ENCODE results near the gene ZNF8. TPM values are rescaled to one million over a fixed set of nuclear protein-coding genes. Genes with fewer than 3 reads are reported as not detected.

Gene ZNF8
- total and polyA plus RNA-seq, 2 donors (not counting 1 experiment from before 2014, with no cell fraction given): 3.4 to 8.0 TPM

DNA sequence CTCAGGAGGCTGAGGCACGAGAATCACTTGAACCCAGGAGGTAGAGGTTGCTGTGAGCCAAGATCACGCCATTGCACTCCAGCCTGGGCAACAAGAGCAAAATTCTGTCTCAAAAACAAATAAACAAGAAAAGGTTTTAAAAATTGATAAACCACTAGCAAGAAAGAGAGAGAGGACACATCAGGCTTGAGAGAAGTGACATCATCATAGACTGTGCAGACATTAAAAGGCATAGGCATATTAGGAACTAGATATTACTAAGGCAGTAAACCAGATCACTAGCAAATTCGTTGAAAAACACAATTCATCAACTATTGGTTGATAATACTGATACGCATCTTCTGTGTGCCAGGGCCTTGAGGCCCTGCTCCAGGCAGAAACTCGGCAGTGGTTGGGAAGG, 66.8 kb downstream of the ZNF8 start:
- Histone ChIP-seq H3K27ac (ENCODE audit: low read length in 2 of 2) (no peak overlapping the region), H3K36me3 (replicated peaks in 1 of 2; ENCODE audit: control extremely low read depth in 1 of 2, control insufficient read depth in 1 of 2, extremely low read depth in 1 of 2, insufficient read depth in 2 of 2, low read length in 1 of 2) (no peaks in the 10 kb centered on the region), H3K4me1 (ENCODE audit: control insufficient read depth in 2 of 2, insufficient read depth in 2 of 2, low read length in 2 of 2) (peaks cover 16 to 28% of the 10 kb centered on the region in 2 donors), H3K9me3 (ENCODE audit: control extremely low read depth in 1 of 3, control insufficient read depth in 2 of 3, insufficient read depth in 1 of 3, low read length in 2 of 3) (peaks cover 0 to 8% (median 0%) of the 10 kb centered on the region in 3 donors), H3K27me3 (replicated peaks in 1 of 4; ENCODE audit: control extremely low read depth in 1 of 4, control insufficient read depth in 3 of 4, insufficient read depth in 4 of 4, low read length in 3 of 4) (no peaks in the 10 kb centered on the region), H3K79me2 (ENCODE audit: control insufficient read depth, insufficient read depth, low read length) (peaks cover 6% of the 10 kb centered on the region), H3K4me3 (ENCODE audit: control extremely low read depth in 1 of 5, extremely low read depth in 1 of 5, insufficient read depth in 1 of 5, low read depth in 2 of 5, low read length in 4 of 5) (no peak overlapping the region), H3K9ac (ENCODE audit: low read length) (no peak overlapping the region), H3K4me2 (replicated peaks; ENCODE audit: low read depth, low read length, poor library complexity, severe bottlenecking) (no peak overlapping the region), H4K20me1 (ENCODE audit: control insufficient read depth, insufficient read depth, low read length, poor library complexity, severe bottlenecking) (peaks cover under 1% of the 10 kb centered on the region), H2AFZ (ENCODE audit: insufficient read depth, low read depth, low read length, poor library complexity, severe bottlenecking) (no peak overlapping the region)
- peak overlapping the region; percentile 96 for H3K4me3 Mint-ChIP-seq
- ATAC-seq (ENCODE audit: low read depth) (no peak), DNase-seq (no peak)
- intact Hi-C loops (cut with micrococcal nuclease): loop anchor here (5.0 kb wide), 1 partner anchor 62 kb away; the partner anchor contains the start of gene ZNF584
- ChIA-PET POLR2A (no interaction called here), CTCF (no interaction called here)
- H3K27ac Mint-ChIP-seq: peak overlapping the region; percentile 71
- TF ChIP-seq EZH2 (IDR thresholded peaks at IDR 0.05; ENCODE audit: borderline replicate concordance, insufficient read depth, low read depth, low read length, poor library complexity, severe bottlenecking): no peak
- no peak for TF ChIP-seq CTCF (IDR thresholded peaks at IDR 0.05)
- peaks cover 27% of the 10 kb centered on the region for H3K4me1 Mint-ChIP-seq
- WGBS (ENCODE audit: insufficient coverage): 100% methylated on average over 2 of the region's 5 CpGs
- H3K9me3 Mint-ChIP-seq (ENCODE audit: insufficient read depth): no peaks in the 10 kb centered on the region
- H3K27me3 Mint-ChIP-seq: no peaks in the 10 kb centered on the region
